Measurements from ENCODE around the gene FGFR4. TPM values are rescaled to one million over a fixed set of nuclear protein-coding genes. Genes with fewer than 3 reads are reported as not detected.

FGFR4 gene
- total and polyA plus RNA-seq, 9 donors, result 84.8 to 237 (median 175) TPM

DNA sequence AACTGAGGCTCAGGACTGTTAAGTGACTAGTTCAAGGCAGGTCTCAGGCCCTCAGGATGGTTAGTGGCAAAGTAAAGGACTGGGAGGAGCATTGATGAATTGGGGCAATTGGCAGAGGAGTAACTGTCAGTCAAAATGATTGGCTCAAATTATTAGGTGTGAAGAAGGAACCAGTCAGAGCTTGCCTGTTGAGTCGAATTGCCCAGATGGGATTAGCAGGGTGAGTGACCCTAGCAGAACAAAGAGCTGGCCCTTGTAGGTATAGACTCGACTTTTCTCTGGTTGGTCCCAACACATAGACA is 44.3 kb downstream of the FGFR4 start:
- H3K27me3 ChIP-seq (ENCODE audit: control insufficient read depth, insufficient read depth, low read length), result no peaks in the 10 kb centered on the region
- DNase-seq, result no peak
- peaks cover 12% of the 10 kb centered on the region for H3K36me3 ChIP-seq (ENCODE audit: control insufficient read depth, insufficient read depth, low read length)
- 14% methylated on average over 2 of the region's 2 CpGs for WGBS (ENCODE audit: insufficient coverage)
- no peak overlapping the region for H3K4me3 ChIP-seq (ENCODE audit: low read length)
- H3K27ac ChIP-seq (ENCODE audit: low read length), result no peak overlapping the region
- H3K9me3 ChIP-seq (replicated peaks; ENCODE audit: control insufficient read depth, low read depth, low read length), result no peaks in the 10 kb centered on the region
- H3K4me1 ChIP-seq (ENCODE audit: control insufficient read depth, insufficient read depth, low read length), result peaks cover 20% of the 10 kb centered on the region

DNA sequence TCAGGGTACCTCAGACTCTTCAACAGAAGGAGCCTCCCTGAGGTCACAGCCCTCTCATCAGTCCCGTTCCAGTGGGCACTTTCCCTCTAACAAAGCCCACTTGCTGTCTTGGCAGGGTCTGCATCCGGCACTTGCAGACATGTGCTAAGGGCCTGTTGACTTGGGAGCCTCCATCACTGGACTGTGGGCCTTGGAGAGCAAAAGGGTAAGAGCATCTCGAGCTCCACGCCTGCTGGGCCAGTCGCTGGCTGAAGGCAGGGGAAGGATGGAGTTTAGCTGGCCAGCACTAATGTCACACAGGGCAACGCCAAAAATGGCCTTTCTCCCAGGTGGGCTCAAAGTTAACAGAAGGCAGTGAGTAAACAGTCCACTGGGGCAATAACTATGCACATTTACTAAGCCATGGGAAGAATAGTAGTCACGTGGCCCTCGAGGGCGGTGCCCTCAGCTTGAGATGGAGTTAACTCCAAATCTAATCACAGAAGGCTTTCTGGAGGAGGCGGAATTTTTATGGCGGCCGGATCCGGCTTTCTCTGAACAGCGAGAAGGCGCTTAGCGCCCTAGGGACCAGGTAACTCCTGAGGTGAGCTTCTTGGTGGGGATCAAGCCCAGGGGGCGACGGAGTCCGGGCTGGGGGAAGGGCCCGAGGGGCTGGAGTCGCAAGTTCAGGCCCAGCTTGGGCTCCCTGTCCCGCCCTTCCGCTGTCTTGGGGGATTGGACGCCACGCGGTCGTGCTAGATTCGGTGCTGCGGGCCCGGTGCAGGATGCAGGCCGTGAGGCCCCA is 44.8 kb downstream of the FGFR4 start:
- Histone ChIP-seq H3K27me3 (ENCODE audit: control insufficient read depth, insufficient read depth, low read length) (no peaks in the 10 kb centered on the region), H3K9me3 (replicated peaks; ENCODE audit: control insufficient read depth, low read depth, low read length) (no peaks in the 10 kb centered on the region), H3K4me1 (ENCODE audit: control insufficient read depth, insufficient read depth, low read length) (peaks cover 21% of the 10 kb centered on the region), H3K36me3 (ENCODE audit: control insufficient read depth, insufficient read depth, low read length) (peaks cover 17% of the 10 kb centered on the region), H3K27ac (ENCODE audit: low read length) (no peak overlapping the region), H3K4me3 (ENCODE audit: low read length) (no peak overlapping the region)
- DNase-seq, result no peak
- WGBS (ENCODE audit: insufficient coverage), result 35% methylated on average over 23 of the region's 31 CpGs

DNA sequence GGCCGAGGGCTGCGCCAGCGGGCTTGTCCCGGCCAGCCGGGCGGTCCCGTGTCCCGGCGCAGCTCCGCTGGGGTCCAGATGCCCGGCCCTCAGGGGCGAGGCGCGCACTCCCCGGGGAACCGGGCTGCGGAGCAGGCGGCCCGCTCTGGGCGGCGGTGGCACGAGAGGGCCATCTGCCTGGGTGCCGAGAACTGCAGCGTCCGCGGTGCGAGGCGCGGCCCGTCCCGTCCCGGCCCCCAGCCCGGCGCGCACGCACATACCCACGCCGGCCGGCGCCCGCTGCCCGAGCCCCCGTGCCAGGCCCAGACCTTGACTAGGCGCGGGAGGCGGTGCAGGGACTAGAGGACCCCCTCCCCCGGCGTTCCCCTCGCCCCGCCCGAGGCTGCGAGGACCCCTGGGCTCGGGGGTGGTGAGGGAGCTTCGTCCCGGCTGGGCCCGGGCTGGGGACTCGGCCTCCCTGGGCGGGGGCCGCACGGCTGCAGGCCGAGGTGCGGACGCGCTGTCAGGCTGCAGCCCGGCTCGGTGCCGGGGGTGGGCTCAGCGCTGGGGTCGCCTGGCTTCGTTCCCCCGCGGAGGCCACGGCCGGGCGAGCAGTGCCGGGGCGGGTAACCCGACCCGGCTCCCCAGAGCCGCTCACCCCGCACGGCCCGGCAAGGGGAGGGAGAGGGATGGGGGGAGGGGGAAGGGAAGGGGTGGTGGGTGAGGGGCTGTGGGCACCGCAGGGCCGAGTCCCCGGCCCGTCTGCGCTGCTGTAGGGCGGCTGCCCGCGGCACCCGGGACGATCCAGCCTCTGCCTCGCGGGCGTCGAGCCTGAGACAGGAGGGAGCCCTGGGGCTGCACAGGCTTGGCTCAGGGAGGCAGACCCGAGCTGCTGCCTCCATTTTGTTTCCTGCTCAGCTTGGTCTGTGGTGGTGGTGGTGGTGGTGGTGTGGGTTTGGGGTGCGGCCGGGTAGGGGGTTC is 45.7 kb downstream of the FGFR4 start:
- Histone ChIP-seq H3K27me3 (ENCODE audit: control insufficient read depth, insufficient read depth, low read length) (no peaks in the 10 kb centered on the region), H3K9me3 (replicated peaks; ENCODE audit: control insufficient read depth, low read depth, low read length) (no peaks in the 10 kb centered on the region), H3K27ac (ENCODE audit: low read length) (peak overlapping the region; percentile 97), H3K36me3 (ENCODE audit: control insufficient read depth, insufficient read depth, low read length) (peaks cover 24% of the 10 kb centered on the region), H3K4me1 (ENCODE audit: control insufficient read depth, insufficient read depth, low read length) (peaks cover 24% of the 10 kb centered on the region), H3K4me3 (ENCODE audit: low read length) (peak overlapping the region; percentile 79)
- peak; percentile 56 for DNase-seq
- 3% methylated on average over 70 of the region's 100 CpGs for whole genome bisulfite sequencing (ENCODE audit: insufficient coverage)

DNA sequence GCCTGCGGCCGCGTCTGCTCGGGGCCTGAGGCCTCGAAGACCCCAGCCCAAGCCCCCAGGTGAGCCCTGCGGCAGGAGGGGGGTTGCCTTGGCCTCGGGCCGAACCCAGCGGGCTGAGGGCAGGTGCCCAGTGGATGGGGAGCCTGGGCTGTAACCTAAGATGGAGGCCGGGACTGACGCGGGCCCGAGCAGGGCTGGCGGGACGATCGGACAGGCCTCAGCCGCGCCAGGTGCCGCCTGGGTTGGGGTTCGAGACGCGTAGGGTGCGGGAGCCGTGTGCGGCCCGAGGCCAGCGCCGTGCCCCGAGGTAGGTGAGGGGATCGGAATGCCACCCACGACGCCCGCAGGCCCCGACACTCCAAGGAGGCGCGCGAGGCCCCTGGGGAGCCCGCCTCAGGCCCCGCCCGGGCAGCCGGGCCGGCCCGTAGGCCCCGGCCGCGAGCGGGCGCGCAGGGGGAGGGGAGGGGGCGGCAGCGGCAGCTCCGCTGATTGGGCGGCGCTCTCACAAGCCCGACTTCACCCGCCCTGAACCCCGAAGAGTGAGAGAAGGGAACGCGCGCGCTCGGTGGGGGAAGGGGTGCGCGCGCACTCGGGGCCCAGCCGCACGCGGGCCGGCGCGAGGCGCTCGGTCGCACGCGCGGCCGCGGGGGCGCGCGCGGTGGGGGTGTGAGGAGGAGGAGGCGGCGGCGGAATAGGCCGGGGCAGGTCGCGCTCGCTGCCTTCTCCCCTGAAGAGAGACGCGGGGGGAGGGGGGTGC is 46.6 kb downstream of the FGFR4 start, which contains the start of gene NSD1:
Gene NSD1, plus strand, starts transcription at position 678 of the 757 bp plus-strand sequence. CDS start 1,331 bp downstream, outside the sequence.
- no peaks in the 10 kb centered on the region for H3K9me3 ChIP-seq (replicated peaks; ENCODE audit: control insufficient read depth, low read depth, low read length)
- peak; percentile 98 for DNase-seq
- peak within 1 kb of the TSS; percentile 79 for H3K4me3 ChIP-seq (ENCODE audit: low read length)
- H3K27me3 ChIP-seq (ENCODE audit: control insufficient read depth, insufficient read depth, low read length), result no peaks in the 10 kb centered on the region
- H3K36me3 ChIP-seq (ENCODE audit: control insufficient read depth, insufficient read depth, low read length), result peaks cover 32% of the 10 kb centered on the region
- peak within 1 kb of the TSS; percentile 97 for H3K27ac ChIP-seq (ENCODE audit: low read length)
- 1% methylated on average over 70 of the region's 93 CpGs for WGBS (ENCODE audit: insufficient coverage)
- peaks cover 24% of the 10 kb centered on the region for H3K4me1 ChIP-seq (ENCODE audit: control insufficient read depth, insufficient read depth, low read length)

DNA sequence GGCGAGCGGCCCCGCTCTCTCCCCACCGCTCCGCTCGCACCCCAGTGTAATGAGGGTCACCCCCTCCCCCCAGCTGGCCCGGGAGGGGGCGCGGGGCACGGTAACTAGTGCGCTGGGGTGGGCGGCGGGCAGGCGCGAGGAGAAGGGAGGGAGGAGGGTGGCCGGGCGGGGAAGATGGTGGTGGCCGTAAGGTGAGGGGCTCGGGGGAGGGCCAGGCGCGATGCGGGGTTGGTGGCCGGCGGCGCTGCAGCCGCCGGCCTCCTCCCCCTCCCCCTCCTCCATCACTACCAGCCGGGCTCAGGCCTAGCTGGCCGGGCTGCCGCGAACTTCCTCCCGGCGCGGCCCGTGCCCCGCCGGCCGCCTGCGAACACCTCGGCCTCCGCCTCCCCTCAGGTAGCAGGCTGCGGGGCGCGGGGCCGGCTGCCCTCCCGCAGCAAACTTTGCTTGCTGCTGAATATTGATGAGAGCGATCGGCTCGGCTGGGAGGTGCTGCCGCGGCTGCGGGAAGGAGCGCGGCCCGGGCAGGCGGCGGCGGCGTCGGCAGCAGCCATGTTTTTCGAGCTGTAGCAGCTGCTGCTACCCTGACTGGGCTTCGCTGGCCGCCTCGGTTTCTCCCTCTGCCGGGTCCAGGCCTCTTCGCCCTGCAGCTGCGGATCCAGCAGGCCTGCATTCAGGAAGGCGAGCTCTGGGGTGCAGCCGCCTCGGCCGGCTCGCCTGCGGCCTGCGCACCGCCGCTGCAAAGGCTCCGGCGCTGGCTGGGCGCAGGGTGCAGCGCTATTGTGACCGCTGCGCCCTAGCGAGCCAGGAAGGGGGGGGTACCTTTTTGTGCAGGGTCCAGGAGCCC is 47.4 kb downstream of the FGFR4 start:
- no peaks in the 10 kb centered on the region for H3K27me3 ChIP-seq (ENCODE audit: control insufficient read depth, insufficient read depth, low read length)
- peak overlapping the region; percentile 89 for H3K27ac ChIP-seq (ENCODE audit: low read length)
- peaks cover 38% of the 10 kb centered on the region for H3K36me3 ChIP-seq (ENCODE audit: control insufficient read depth, insufficient read depth, low read length)
- peaks cover 24% of the 10 kb centered on the region for H3K4me1 ChIP-seq (ENCODE audit: control insufficient read depth, insufficient read depth, low read length)
- under 1% methylated on average over 55 of the region's 83 CpGs for WGBS (ENCODE audit: insufficient coverage)
- DNase-seq, result peak; percentile 69
- H3K4me3 ChIP-seq (ENCODE audit: low read length), result peak overlapping the region; percentile 79
- no peaks in the 10 kb centered on the region for H3K9me3 ChIP-seq (replicated peaks; ENCODE audit: control insufficient read depth, low read depth, low read length)

DNA sequence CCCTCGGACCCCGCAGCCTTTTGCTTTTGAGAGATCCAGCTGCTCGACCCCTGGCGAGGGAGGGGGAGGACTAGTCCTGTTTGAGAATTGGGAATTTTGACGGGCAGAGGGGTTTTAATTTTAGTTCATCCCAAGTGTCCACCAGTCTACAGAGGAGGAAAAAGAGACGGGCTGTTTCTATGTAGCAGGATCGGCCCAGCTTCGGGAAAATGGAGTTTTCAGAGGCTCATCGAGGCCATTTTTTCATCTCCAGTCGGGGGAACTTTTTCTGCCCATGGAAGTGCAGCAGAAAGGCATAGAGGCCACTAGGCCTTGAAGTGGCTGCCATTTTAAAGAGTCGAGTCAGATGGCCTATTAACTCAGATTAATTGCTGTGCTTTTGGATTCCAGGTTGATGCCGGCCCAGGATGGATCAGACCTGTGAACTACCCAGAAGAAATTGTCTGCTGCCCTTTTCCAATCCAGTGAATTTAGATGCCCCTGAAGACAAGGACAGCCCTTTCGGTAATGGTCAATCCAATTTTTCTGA is 48.0 kb downstream of the FGFR4 start:
- WGBS (ENCODE audit: insufficient coverage), result 4% methylated on average over 10 of the region's 13 CpGs
- H3K9me3 ChIP-seq (replicated peaks; ENCODE audit: control insufficient read depth, low read depth, low read length), result no peaks in the 10 kb centered on the region
- no peak for DNase-seq

DNA sequence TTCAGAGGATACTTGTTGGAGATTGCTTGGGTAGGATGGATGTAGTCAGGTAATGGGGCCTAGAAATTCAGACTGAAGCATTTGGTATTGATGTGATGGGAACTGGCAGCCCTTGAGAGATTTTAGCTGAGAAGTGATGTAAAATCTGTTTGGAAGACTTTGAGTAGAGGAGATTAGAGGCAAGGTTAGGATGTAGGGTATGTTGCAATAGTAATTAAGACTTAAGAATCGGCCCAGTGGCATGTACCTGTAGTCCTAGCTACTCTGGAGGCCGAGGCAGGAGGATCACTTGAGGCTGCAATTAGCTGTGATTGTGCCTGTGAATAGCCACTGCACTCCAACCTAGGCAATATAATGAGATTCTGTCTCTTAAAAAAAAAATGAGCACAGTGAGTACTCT is 53.6 kb downstream of the FGFR4 start:
- WGBS (ENCODE audit: insufficient coverage), result no CpG with 5 or more reads among the region's 2 CpGs
- Histone ChIP-seq H3K27me3 (ENCODE audit: control insufficient read depth, insufficient read depth, low read length) (no peaks in the 10 kb centered on the region), H3K4me1 (ENCODE audit: control insufficient read depth, insufficient read depth, low read length) (peaks cover 9% of the 10 kb centered on the region), H3K36me3 (ENCODE audit: control insufficient read depth, insufficient read depth, low read length) (peaks cover 47% of the 10 kb centered on the region), H3K4me3 (ENCODE audit: low read length) (no peak overlapping the region), H3K9me3 (replicated peaks; ENCODE audit: control insufficient read depth, low read depth, low read length) (no peaks in the 10 kb centered on the region), H3K27ac (ENCODE audit: low read length) (no peak overlapping the region)
- no peak for DNase-seq

More for the DNA sequence above, 48.0 kb downstream of the FGFR4 start:
- Histone ChIP-seq H3K27me3 (ENCODE audit: control insufficient read depth, insufficient read depth, low read length) (no peaks in the 10 kb centered on the region), H3K36me3 (ENCODE audit: control insufficient read depth, insufficient read depth, low read length) (peaks cover 39% of the 10 kb centered on the region), H3K4me1 (ENCODE audit: control insufficient read depth, insufficient read depth, low read length) (peaks cover 24% of the 10 kb centered on the region), H3K4me3 (ENCODE audit: low read length) (peak overlapping the region; percentile 79), H3K27ac (ENCODE audit: low read length) (peak overlapping the region; percentile 88)

- Histone ChIP-seq H3K36me3 (ENCODE audit: control insufficient read depth, insufficient read depth, low read length) (peaks cover 44% of the 10 kb centered on the region), H3K9me3 (replicated peaks; ENCODE audit: control insufficient read depth, low read depth, low read length) (no peaks in the 10 kb centered on the region), H3K27ac (ENCODE audit: low read length) (no peak overlapping the region), H3K4me3 (ENCODE audit: low read length) (no peak overlapping the region), H3K27me3 (ENCODE audit: control insufficient read depth, insufficient read depth, low read length) (no peaks in the 10 kb centered on the region), H3K4me1 (ENCODE audit: control insufficient read depth, insufficient read depth, low read length) (peaks cover 3% of the 10 kb centered on the region)
- WGBS (ENCODE audit: insufficient coverage), result 87% methylated on average over 3 of the region's 3 CpGs
- DNase-seq, result no peak
These were observed 54.8 kb downstream of the FGFR4 start for GRCh38 chr5:177141496-177141895.

GRCh38 chr5:177142098-177142611 is 55.4 kb downstream of the FGFR4 start:
- 80% methylated on average over 2 of the region's 2 CpGs for WGBS (ENCODE audit: insufficient coverage)
- Histone ChIP-seq H3K27ac (ENCODE audit: low read length) (no peak overlapping the region), H3K4me1 (ENCODE audit: control insufficient read depth, insufficient read depth, low read length) (no peaks in the 10 kb centered on the region), H3K27me3 (ENCODE audit: control insufficient read depth, insufficient read depth, low read length) (no peaks in the 10 kb centered on the region), H3K4me3 (ENCODE audit: low read length) (no peak overlapping the region), H3K9me3 (replicated peaks; ENCODE audit: control insufficient read depth, low read depth, low read length) (no peaks in the 10 kb centered on the region), H3K36me3 (ENCODE audit: control insufficient read depth, insufficient read depth, low read length) (peaks cover 46% of the 10 kb centered on the region)
- no peak for DNase-seq

Measured in muscle of leg (tissue), 11 donors.